GM23338 (cell line): ENCODE measurements around the gene GRM8. TPM values are rescaled to one million over a fixed set of nuclear protein-coding genes. Genes with fewer than 3 reads are reported as not detected.

ENCODE experiments used
- ATAC-seq: fragments of 200-7000 bp; cut with Tn5 transposase; 3 replicates; pipeline ENCODE4 v1.9.1; 2020
- DNase-seq: peaks from one replicate; pipeline ENCODE4 v3.0.0-alpha.2; 2015; ENCODE audit warnings: low spot score
- H2AFZ ChIP-seq: fragments of 200-600 bp; sonication (generic); 2 replicates; pipeline ENCODE4 v1.8.0; 2016; ENCODE audit warnings: antibody characterized with exemption, mild to moderate bottlenecking, moderate library complexity
- H3F3A ChIP-seq: fragments of 200-600 bp; sonication (generic); replicated peaks from 2 replicates; pipeline ENCODE4 v1.8.0; 2017; ENCODE audit warnings: antibody characterized with exemption, mixed run types, low read depth
- H3K27ac ChIP-seq: fragments of 200-600 bp; sonication (generic); 2 replicates; pipeline ENCODE4 v1.6.1; 2016; ENCODE audit warnings: low read depth
- H3K27me3 ChIP-seq: fragments of 200-600 bp; sonication (generic); 2 replicates; pipeline ENCODE4 v1.8.0; 2016; ENCODE audit warnings: mild to moderate bottlenecking, mixed run types, moderate library complexity; ENCODE audit not compliant: insufficient read depth
- H3K36me3 ChIP-seq: fragments of 200-600 bp; sonication (generic); 2 replicates; pipeline ENCODE4 v1.8.0; 2016; ENCODE audit warnings: mild to moderate bottlenecking; ENCODE audit not compliant: insufficient read depth
- H3K4me1 ChIP-seq: fragments of 200-600 bp; sonication (generic); 2 replicates; pipeline ENCODE4 v1.8.0; 2016; ENCODE audit warnings: mild to moderate bottlenecking, moderate library complexity; ENCODE audit not compliant: insufficient read depth
- H3K4me2 ChIP-seq: fragments of 200-600 bp; sonication (generic); 2 replicates; pipeline ENCODE4 v1.7.1; 2017; ENCODE audit warnings: mixed run types
- H3K4me3 ChIP-seq: fragments of 200-600 bp; sonication (generic); 2 replicates; pipeline ENCODE4 v1.6.1; 2016; ENCODE audit warnings: mixed run types
- H3K79me2 ChIP-seq: fragments of 200-600 bp; sonication (generic); replicated peaks from 2 replicates; pipeline ENCODE4 v1.8.0; 2017; ENCODE audit warnings: mild to moderate bottlenecking; ENCODE audit not compliant: insufficient read depth
- H3K9me2 ChIP-seq: fragments of 200-600 bp; sonication (generic); 2 replicates; pipeline ENCODE4 v1.8.0; 2017; ENCODE audit not compliant: insufficient read depth
- H4K20me1 ChIP-seq: fragments of 200-600 bp; sonication (generic); replicated peaks from 2 replicates; pipeline ENCODE4 v1.8.0; 2017; ENCODE audit warnings: mild to moderate bottlenecking; ENCODE audit not compliant: insufficient read depth
- H3K27ac Mint-ChIP-seq: 2 replicates; pipeline ENCODE4 v1.8.0; 2020; ENCODE audit warnings: inconsistent platforms, mild to moderate bottlenecking, moderate library complexity, mixed read lengths
- H3K27me3 Mint-ChIP-seq: 3 replicates; pipeline ENCODE4 v1.8.0; 2022; ENCODE audit warnings: low read depth, mild to moderate bottlenecking, moderate library complexity, mixed read lengths, inconsistent platforms; ENCODE audit not compliant: insufficient read depth, poor library complexity
- H3K36me3 Mint-ChIP-seq: 3 replicates; pipeline ENCODE4 v1.8.0; 2021; ENCODE audit warnings: low read depth, mild to moderate bottlenecking, inconsistent platforms, moderate library complexity, mixed read lengths
- H3K4me1 Mint-ChIP-seq: 3 replicates; pipeline ENCODE4 v1.8.0; 2020; ENCODE audit warnings: mild to moderate bottlenecking, inconsistent platforms, mixed read lengths
- H3K4me3 Mint-ChIP-seq: 3 replicates; pipeline ENCODE4 v1.8.0; 2021; ENCODE audit warnings: moderate library complexity, mild to moderate bottlenecking, inconsistent platforms, mixed read lengths
- H3K9me3 Mint-ChIP-seq: 3 replicates; pipeline ENCODE4 v1.8.0; 2020; ENCODE audit warnings: moderate library complexity, mild to moderate bottlenecking, inconsistent platforms, mixed read lengths
- CREB1 ChIP-seq: fragments of 250-450 bp; sonication (Bioruptor Pico); IDR thresholded peaks from 2 replicates; pipeline ENCODE4 v1.5.0; 2020; ENCODE audit warnings: low read depth, mild to moderate bottlenecking, moderate library complexity
- EZH2 ChIP-seq: fragments of 200-600 bp; sonication (generic); IDR thresholded peaks from one replicate; pipeline ENCODE4 v1.8.0; 2017; ENCODE audit warnings: antibody characterized with exemption, mild to moderate bottlenecking, low read depth; ENCODE audit not compliant: unreplicated experiment
- EZH2phosphoT487 ChIP-seq: fragments of 200-600 bp; sonication (generic); IDR thresholded peaks from one replicate; pipeline ENCODE4 v1.8.1; 2018; ENCODE audit warnings: antibody characterized with exemption; ENCODE audit not compliant: unreplicated experiment
- JUNB ChIP-seq: IDR thresholded peaks from one replicate; pipeline ENCODE4 v1.6.1; 2016; ENCODE audit warnings: antibody characterized with exemption; ENCODE audit not compliant: unreplicated experiment
- POLR2AphosphoS5 ChIP-seq: IDR thresholded peaks from 2 replicates; pipeline ENCODE4 v1.6.1; 2016; ENCODE audit warnings: antibody characterized with exemption, low read depth
- STAT1 ChIP-seq: IDR thresholded peaks from one replicate; pipeline ENCODE4 v1.6.1; 2016; ENCODE audit warnings: antibody characterized with exemption; ENCODE audit not compliant: unreplicated experiment
- ZNF114 ChIP-seq: fragments of 250-450 bp; sonication (Bioruptor Pico); IDR thresholded peaks from 2 replicates; pipeline ENCODE4 v1.5.0; 2020; ENCODE audit warnings: mild to moderate bottlenecking, moderate library complexity
- ZNF331 ChIP-seq: fragments of 250-450 bp; sonication (Bioruptor Pico); IDR thresholded peaks from 2 replicates; pipeline ENCODE4 v1.5.0; 2020; ENCODE audit warnings: low read depth, mild to moderate bottlenecking, moderate library complexity
- polyA plus RNA-seq: library from polyadenylated mRNA; unstranded; fragments of >200 nt; fragmentation: Nextera tagmentation; extraction: Ambion mirVana; gene quantifications from 2 replicates; pipeline ENCODE4 v1.2.1, GENCODE V29; 2016
- total RNA-seq: library from RNA; depleted of rRNA; stranded (reverse); fragments of >200 nt; shearing (Covaris generic); gene quantifications from 2 replicates; pipeline ENCODE4 v1.2.3, GENCODE V29; 2014
- TF ChIP-seq, protein P1 (sequence below), 2 experiments: fragments of 200-600 bp in 1 of 2; sonication (generic) in 1 of 2; conservative IDR thresholded peaks; 2 replicates each; pipeline versions ENCODE4 v1.5.1 to v1.6.1; 2016 to 2017; ENCODE audit warnings: antibody characterized with exemption in 2 of 2, low read depth in 2 of 2, mild to moderate bottlenecking in 2 of 2, moderate library complexity in 1 of 2
- TF ChIP-seq, protein P2 (sequence below): fragments of 250-450 bp; sonication (Bioruptor Pico); IDR thresholded peaks from 2 replicates; pipeline ENCODE4 v1.5.0; 2020; ENCODE audit warnings: mild to moderate bottlenecking, moderate library complexity
- TF ChIP-seq, protein P3 (sequence below): IDR thresholded peaks from 2 replicates; pipeline ENCODE4 v1.6.1; 2016; ENCODE audit warnings: antibody characterized with exemption

Gene GRM8
- total and polyA plus RNA-seq, 2 experiments from 2014 or later = 1.9 to 6.6 TPM

DNA sequence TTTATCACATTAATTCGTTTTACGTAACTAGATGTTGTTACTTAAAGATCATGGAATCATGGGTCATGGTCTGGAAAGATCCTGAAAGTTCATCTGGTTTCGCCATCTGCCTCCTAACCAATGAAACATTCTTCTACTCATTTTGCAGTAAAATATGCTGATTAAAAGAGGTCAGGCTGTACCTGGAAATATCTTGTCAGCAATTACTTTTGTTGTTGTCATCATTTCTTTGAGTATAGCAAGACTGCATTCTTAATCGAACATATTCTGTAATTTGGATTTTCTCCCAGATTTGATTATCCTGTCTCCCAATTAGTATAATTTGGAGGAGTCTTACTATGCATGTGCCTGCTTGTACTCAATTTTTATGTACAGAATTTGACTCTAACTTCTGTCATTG, 833.7 kb downstream of the GRM8 start:
- H3K4me3 Mint-ChIP-seq = no peak overlapping the region
- H3K9me3 Mint-ChIP-seq = no peaks in the 10 kb centered on the region

DNA sequence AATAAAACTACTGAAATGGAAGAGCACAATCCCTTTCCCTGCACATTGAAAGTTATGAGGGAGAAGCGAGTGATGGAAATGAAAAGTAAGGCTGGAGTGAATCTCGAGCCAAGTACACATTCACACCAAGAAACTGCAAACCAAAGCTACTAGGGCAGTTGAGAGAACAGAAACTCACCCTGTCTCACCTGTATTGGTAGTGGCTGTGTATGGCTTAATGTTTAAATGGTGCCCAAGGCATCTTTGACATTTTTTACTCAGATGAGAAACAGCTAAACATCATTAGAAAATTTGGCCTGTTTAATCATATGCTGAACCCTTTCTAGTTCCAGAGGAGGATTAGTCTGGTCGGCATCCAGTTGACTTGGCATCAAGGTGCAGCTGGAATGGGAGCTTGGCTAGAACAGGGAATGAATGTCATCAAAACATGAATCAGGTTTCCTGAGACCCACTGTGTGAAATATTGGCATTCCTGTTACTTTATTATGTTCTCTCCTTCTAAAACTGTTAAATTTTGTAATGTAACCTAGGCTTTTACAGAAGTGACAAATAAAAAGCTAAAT, 840.8 kb downstream of the GRM8 start:
- Mint-ChIP-seq H3K27me3 (no peaks in the 10 kb centered on the region), H3K4me3 (no peak overlapping the region), H3K4me1 (no peaks in the 10 kb centered on the region), H3K36me3 (no peaks in the 10 kb centered on the region), H3K27ac (no peak overlapping the region), H3K9me3 (no peaks in the 10 kb centered on the region)
- DNase-seq = no peak
- ATAC-seq = no peak
- Histone ChIP-seq H3K27me3 (no peaks in the 10 kb centered on the region), H3K4me2 (no peak overlapping the region), H2AFZ (no peak overlapping the region; the same call in 1 of the 2 replicates), H3F3A (no peaks in the 10 kb centered on the region), H3K36me3 (no peaks in the 10 kb centered on the region), H3K27ac (no peak overlapping the region), H3K4me1 (no peaks in the 10 kb centered on the region), H3K4me3 (no peak overlapping the region), H4K20me1 (no peaks in the 10 kb centered on the region), H3K9me2 (no peaks in the 10 kb centered on the region), H3K79me2 (no peaks in the 10 kb centered on the region)
- TF ChIP-seq ZNF114 (no peak), EZH2phosphoT487 (no peak), EZH2 (no peak), JUNB (no peak), STAT1 (no peak), POLR2AphosphoS5 (no peak), ZNF331 (CRISPR knock-in tag) (no peak), CREB1 (no peak)
- TF ChIP-seq, protein P1, sequence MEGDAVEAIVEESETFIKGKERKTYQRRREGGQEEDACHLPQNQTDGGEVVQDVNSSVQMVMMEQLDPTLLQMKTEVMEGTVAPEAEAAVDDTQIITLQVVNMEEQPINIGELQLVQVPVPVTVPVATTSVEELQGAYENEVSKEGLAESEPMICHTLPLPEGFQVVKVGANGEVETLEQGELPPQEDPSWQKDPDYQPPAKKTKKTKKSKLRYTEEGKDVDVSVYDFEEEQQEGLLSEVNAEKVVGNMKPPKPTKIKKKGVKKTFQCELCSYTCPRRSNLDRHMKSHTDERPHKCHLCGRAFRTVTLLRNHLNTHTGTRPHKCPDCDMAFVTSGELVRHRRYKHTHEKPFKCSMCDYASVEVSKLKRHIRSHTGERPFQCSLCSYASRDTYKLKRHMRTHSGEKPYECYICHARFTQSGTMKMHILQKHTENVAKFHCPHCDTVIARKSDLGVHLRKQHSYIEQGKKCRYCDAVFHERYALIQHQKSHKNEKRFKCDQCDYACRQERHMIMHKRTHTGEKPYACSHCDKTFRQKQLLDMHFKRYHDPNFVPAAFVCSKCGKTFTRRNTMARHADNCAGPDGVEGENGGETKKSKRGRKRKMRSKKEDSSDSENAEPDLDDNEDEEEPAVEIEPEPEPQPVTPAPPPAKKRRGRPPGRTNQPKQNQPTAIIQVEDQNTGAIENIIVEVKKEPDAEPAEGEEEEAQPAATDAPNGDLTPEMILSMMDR (conservative IDR thresholded peaks at IDR 0.05; ENCODE audit: low read depth in 2 of 2) = no peak
- TF ChIP-seq, protein P2, sequence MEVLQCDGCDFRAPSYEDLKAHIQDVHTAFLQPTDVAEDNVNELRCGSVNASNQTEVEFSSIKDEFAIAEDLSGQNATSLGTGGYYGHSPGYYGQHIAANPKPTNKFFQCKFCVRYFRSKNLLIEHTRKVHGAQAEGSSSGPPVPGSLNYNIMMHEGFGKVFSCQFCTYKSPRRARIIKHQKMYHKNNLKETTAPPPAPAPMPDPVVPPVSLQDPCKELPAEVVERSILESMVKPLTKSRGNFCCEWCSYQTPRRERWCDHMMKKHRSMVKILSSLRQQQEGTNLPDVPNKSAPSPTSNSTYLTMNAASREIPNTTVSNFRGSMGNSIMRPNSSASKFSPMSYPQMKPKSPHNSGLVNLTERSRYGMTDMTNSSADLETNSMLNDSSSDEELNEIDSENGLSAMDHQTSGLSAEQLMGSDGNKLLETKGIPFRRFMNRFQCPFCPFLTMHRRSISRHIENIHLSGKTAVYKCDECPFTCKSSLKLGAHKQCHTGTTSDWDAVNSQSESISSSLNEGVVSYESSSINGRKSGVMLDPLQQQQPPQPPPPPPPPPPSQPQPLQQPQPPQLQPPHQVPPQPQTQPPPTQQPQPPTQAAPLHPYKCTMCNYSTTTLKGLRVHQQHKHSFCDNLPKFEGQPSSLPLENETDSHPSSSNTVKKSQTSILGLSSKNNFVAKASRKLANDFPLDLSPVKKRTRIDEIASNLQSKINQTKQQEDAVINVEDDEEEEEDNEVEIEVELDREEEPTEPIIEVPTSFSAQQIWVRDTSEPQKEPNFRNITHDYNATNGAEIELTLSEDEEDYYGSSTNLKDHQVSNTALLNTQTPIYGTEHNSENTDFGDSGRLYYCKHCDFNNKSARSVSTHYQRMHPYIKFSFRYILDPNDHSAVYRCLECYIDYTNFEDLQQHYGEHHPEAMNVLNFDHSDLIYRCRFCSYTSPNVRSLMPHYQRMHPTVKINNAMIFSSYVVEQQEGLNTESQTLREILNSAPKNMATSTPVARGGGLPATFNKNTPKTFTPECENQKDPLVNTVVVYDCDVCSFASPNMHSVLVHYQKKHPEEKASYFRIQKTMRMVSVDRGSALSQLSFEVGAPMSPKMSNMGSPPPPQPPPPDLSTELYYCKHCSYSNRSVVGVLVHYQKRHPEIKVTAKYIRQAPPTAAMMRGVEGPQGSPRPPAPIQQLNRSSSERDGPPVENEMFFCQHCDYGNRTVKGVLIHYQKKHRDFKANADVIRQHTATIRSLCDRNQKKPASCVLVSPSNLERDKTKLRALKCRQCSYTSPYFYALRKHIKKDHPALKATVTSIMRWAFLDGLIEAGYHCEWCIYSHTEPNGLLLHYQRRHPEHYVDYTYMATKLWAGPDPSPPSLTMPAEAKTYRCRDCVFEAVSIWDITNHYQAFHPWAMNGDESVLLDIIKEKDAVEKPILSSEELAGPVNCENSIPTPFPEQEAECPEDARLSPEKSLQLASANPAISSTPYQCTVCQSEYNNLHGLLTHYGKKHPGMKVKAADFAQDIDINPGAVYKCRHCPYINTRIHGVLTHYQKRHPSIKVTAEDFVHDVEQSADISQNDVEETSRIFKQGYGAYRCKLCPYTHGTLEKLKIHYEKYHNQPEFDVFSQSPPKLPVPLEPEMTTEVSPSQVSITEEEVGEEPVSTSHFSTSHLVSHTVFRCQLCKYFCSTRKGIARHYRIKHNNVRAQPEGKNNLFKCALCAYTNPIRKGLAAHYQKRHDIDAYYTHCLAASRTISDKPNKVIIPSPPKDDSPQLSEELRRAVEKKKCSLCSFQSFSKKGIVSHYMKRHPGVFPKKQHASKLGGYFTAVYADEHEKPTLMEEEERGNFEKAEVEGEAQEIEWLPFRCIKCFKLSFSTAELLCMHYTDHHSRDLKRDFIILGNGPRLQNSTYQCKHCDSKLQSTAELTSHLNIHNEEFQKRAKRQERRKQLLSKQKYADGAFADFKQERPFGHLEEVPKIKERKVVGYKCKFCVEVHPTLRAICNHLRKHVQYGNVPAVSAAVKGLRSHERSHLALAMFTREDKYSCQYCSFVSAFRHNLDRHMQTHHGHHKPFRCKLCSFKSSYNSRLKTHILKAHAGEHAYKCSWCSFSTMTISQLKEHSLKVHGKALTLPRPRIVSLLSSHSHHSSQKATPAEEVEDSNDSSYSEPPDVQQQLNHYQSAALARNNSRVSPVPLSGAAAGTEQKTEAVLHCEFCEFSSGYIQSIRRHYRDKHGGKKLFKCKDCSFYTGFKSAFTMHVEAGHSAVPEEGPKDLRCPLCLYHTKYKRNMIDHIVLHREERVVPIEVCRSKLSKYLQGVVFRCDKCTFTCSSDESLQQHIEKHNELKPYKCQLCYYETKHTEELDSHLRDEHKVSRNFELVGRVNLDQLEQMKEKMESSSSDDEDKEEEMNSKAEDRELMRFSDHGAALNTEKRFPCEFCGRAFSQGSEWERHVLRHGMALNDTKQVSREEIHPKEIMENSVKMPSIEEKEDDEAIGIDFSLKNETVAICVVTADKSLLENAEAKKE = no peak
- TF ChIP-seq, protein P3, sequence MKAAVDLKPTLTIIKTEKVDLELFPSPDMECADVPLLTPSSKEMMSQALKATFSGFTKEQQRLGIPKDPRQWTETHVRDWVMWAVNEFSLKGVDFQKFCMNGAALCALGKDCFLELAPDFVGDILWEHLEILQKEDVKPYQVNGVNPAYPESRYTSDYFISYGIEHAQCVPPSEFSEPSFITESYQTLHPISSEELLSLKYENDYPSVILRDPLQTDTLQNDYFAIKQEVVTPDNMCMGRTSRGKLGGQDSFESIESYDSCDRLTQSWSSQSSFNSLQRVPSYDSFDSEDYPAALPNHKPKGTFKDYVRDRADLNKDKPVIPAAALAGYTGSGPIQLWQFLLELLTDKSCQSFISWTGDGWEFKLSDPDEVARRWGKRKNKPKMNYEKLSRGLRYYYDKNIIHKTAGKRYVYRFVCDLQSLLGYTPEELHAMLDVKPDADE = no peak

More for the DNA sequence above, 833.7 kb downstream of the GRM8 start:
- DNase-seq (no peak), ATAC-seq (no peak)
- 0 out of 2 replicates have a peak, but pooled peaks cover 8% of the 10 kb centered on the region for H3K9me2 ChIP-seq
- Mint-ChIP-seq H3K27ac (no peak overlapping the region), H3K4me1 (no peaks in the 10 kb centered on the region), H3K27me3 (no peaks in the 10 kb centered on the region), H3K36me3 (no peaks in the 10 kb centered on the region)
- no peaks in the 10 kb centered on the region for H3K36me3 ChIP-seq
- H2AFZ ChIP-seq = no peak overlapping the region
- H3K4me2 ChIP-seq = no peak overlapping the region
- no peaks in the 10 kb centered on the region for H3K4me1 ChIP-seq
- H3K4me3 ChIP-seq = no peak overlapping the region
- H4K20me1 ChIP-seq = no peaks in the 10 kb centered on the region
- H3K79me2 ChIP-seq = no peaks in the 10 kb centered on the region
- H3K27ac ChIP-seq = no peak overlapping the region
- H3F3A ChIP-seq = no peaks in the 10 kb centered on the region
- no peaks in the 10 kb centered on the region for H3K27me3 ChIP-seq
- no peak for TF ChIP-seq EZH2
